Gastroesophageal sphincter (tissue), 4 donors: ENCODE data around the gene ZNF213. TPM values are rescaled to one million over a fixed set of nuclear protein-coding genes. Genes with fewer than 3 reads are reported as not detected.

Experiments
- ATAC-seq: fragments of 150-250 bp; one replicate; pipeline ENCODE4 v1.9.1; 2016; ENCODE audit warnings: mild to moderate bottlenecking, moderate library complexity
- H3K27ac ChIP-seq, 4 donors: fragments of 200-600 bp; sonication (generic) in 3 of 4; 1 replicate in 3 of 4; 2 replicates in 1 of 4; pipeline ENCODE4 v1.5.1; 2016 to 2019
- H3K27me3 ChIP-seq: fragments of 200-600 bp; sonication (generic); one replicate; pipeline ENCODE4 v1.5.1; 2019
- H3K36me3 ChIP-seq, 2 donors: fragments of 200-600 bp; sonication (generic); one replicate each; pipeline ENCODE4 v1.5.1; 2019; ENCODE audit warnings: control low read depth in 1 of 2
- H3K4me1 ChIP-seq, 3 donors: fragments of 200-600 bp; sonication (generic); 1 replicate in 2 of 3; 2 replicates in 1 of 3; pipeline ENCODE4 v1.5.1; 2016 to 2019; ENCODE audit warnings: control low read depth in 2 of 3
- H3K4me3 ChIP-seq, 2 donors: fragments of 200-600 bp; sonication (generic); one replicate each; pipeline ENCODE4 v1.5.1; 2019; ENCODE audit warnings: mild to moderate bottlenecking in 1 of 2, moderate library complexity in 1 of 2
- H3K9me3 ChIP-seq, 3 donors: fragments of 200-600 bp; sonication (generic); one replicate each; pipeline ENCODE4 v1.5.1; 2017 to 2019; ENCODE audit warnings: control low read depth in 2 of 3
- EP300 ChIP-seq: sonication (generic); formaldehyde crosslinking; IDR thresholded peaks from one replicate; pipeline ENCODE4 v1.6.1; 2017; ENCODE audit warnings: antibody characterized with exemption, mild to moderate bottlenecking
- POLR2A ChIP-seq, 2 donors: fragments of 450-650 bp; IDR thresholded peaks; one replicate each; pipeline ENCODE4 v1.6.1; 2017; ENCODE audit warnings: antibody characterized with exemption in 2 of 2, mild to moderate bottlenecking in 2 of 2, moderate library complexity in 1 of 2
- POLR2AphosphoS5 ChIP-seq: sonication (generic); formaldehyde crosslinking; IDR thresholded peaks from one replicate; pipeline ENCODE4 v1.6.1; 2017; ENCODE audit warnings: antibody characterized with exemption
- WGBS, 2 donors: methylation state at CpG; one replicate each; pipeline ENCODE4 v1.1.5; 2018; ENCODE audit warnings: low coverage in 1 of 2; 5-methylcytosine and 5-hydroxymethylcytosine counted together
- small RNA-seq, 4 donors: library from RNA; depleted of rRNA; stranded (forward); fragments of <200 nt; gene quantifications; one replicate each; pipeline ENCODE3, GENCODE V24; 2016
- total RNA-seq, 4 donors: library from RNA; depleted of rRNA; stranded (reverse); fragments of >200 nt; gene quantifications; one replicate each; pipeline ENCODE4 v1.1.0, GENCODE V29; 2016
- TF ChIP-seq, protein P1 (sequence below), 4 experiments: fragments of 200-600 bp in 2 of 4; fragments of 450-650 bp in 2 of 4; sonication (generic) in 1 of 4; IDR thresholded peaks; one replicate each; pipeline ENCODE4 v1.5.1; 2017 to 2019; ENCODE audit warnings: antibody characterized with exemption in 4 of 4, mild to moderate bottlenecking in 2 of 4, moderate library complexity in 2 of 4

The ZNF213 gene
- total RNA-seq, 4 donors from 2014 or later = 3.6 to 22.3 (median 12.2) TPM

- H3K27ac ChIP-seq = no peak overlapping the region
- H3K27me3 ChIP-seq = peaks cover 100% of the 10 kb centered on the region
- no peak for ATAC-seq
- TF ChIP-seq POLR2AphosphoS5 = no peak
- TF ChIP-seq, protein P1, sequence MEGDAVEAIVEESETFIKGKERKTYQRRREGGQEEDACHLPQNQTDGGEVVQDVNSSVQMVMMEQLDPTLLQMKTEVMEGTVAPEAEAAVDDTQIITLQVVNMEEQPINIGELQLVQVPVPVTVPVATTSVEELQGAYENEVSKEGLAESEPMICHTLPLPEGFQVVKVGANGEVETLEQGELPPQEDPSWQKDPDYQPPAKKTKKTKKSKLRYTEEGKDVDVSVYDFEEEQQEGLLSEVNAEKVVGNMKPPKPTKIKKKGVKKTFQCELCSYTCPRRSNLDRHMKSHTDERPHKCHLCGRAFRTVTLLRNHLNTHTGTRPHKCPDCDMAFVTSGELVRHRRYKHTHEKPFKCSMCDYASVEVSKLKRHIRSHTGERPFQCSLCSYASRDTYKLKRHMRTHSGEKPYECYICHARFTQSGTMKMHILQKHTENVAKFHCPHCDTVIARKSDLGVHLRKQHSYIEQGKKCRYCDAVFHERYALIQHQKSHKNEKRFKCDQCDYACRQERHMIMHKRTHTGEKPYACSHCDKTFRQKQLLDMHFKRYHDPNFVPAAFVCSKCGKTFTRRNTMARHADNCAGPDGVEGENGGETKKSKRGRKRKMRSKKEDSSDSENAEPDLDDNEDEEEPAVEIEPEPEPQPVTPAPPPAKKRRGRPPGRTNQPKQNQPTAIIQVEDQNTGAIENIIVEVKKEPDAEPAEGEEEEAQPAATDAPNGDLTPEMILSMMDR (IDR thresholded peaks at IDR 0.05) = no peak
- no peak for TF ChIP-seq EP300
- TF ChIP-seq POLR2A (IDR thresholded peaks at IDR 0.05) = no peak
- H3K4me3 ChIP-seq = peak overlapping the region in 1 of 2 donors; percentile 8
- H3K9me3 ChIP-seq = peaks cover 0 to 6% (median 0%) of the 10 kb centered on the region in 3 donors
- peaks cover 0 to 36% (median 3%) of the 10 kb centered on the region in 3 donors for H3K4me1 ChIP-seq
- WGBS, 2 donors = 5 to 6% methylated on average over 17 to 18 of the region's 61 CpGs
- no peaks in the 10 kb centered on the region for H3K36me3 ChIP-seq
Measured at GRCh38 chr16:3188925-3189825, 54.3 kb downstream of the ZNF213 start.

GRCh38 chr16:3189869-3190268 lies 55.0 kb downstream of the ZNF213 start:
- no peaks in the 10 kb centered on the region for H3K36me3 ChIP-seq
- peaks cover 100% of the 10 kb centered on the region for H3K27me3 ChIP-seq
- peaks cover 0 to 6% (median 0%) of the 10 kb centered on the region in 3 donors for H3K9me3 ChIP-seq
- peaks cover 0 to 34% (median 3%) of the 10 kb centered on the region in 3 donors for H3K4me1 ChIP-seq
- no peak overlapping the region for H3K27ac ChIP-seq
- ATAC-seq = no peak
- WGBS, 2 donors = 0 to 13% methylated on average over 1 to 11 of the region's 11 CpGs
- H3K4me3 ChIP-seq = no peak overlapping the region
- TF ChIP-seq POLR2A (IDR thresholded peaks at IDR 0.05) (no peak), EP300 (no peak), POLR2AphosphoS5 (no peak)
- TF ChIP-seq, protein P1 (IDR thresholded peaks at IDR 0.05) = no peak

- TF ChIP-seq POLR2AphosphoS5 = no peak
- no peak for TF ChIP-seq POLR2A (IDR thresholded peaks at IDR 0.05)
- no peak for TF ChIP-seq EP300
- TF ChIP-seq, protein P1 (IDR thresholded peaks at IDR 0.05) = no peak
- WGBS, 2 donors = 4 to 9% methylated on average over 9 to 13 of the region's 16 CpGs
- ATAC-seq = no peak
- Histone ChIP-seq H3K4me3 (no peak overlapping the region), H3K27ac (no peak overlapping the region), H3K27me3 (peaks cover 100% of the 10 kb centered on the region), H3K36me3 (no peaks in the 10 kb centered on the region), H3K9me3 (peaks cover 0 to 6% (median 0%) of the 10 kb centered on the region in 3 donors), H3K4me1 (peaks cover 0 to 34% (median 3%) of the 10 kb centered on the region in 3 donors)
Measured at GRCh38 chr16:3190949-3191353, 56.1 kb downstream of the ZNF213 start.

Small RNA genes lying within 50 kb of the gene (small RNA-seq; reads per million reads assigned to genes)
- 0 reads per million in 4 donors for gene RNU1-22P

Other genes starting within 250 kb of the ZNF213 start
- gene FLYWCH1, start 223.1 kb upstream of the ZNF213 start, total RNA-seq = 10 to 100 TPM; 34.5 to 66.5 (median 51.2) TPM
- not detected for gene KREMEN2, start 170.8 kb upstream of the ZNF213 start, total RNA-seq
- 1 to 10 TPM; 1.9 to 6.4 (median 4.1) TPM for gene PAQR4, start 165.7 kb upstream of the ZNF213 start, total RNA-seq
- gene PKMYT1, start 154.6 kb upstream of the ZNF213 start, total RNA-seq = 1 to 10 TPM in 2 of 4 donors, not detected in 2; 1.6 to 1.7 TPM
- gene CLDN9, start 122.1 kb upstream of the ZNF213 start, total RNA-seq = under 1 TPM in 2 of 4 donors, not detected in 2; 0.32 to 0.39 TPM
- gene CLDN6, start 116.8 kb upstream of the ZNF213 start, total RNA-seq = not detected
- 100 to 1,000 TPM in 2 of 4 donors, 10 to 100 TPM in 2; 26.0 to 135 (median 72.2) TPM for gene TNFRSF12A, start 114.7 kb upstream of the ZNF213 start, total RNA-seq
- gene HCFC1R1, start 111.1 kb upstream of the ZNF213 start, total RNA-seq = 10 to 100 TPM; 20.1 to 94.9 (median 40.5) TPM
- 10 to 100 TPM; 17.6 to 28.2 (median 25.0) TPM for gene THOC6, start 111.0 kb upstream of the ZNF213 start, total RNA-seq
- gene BICDL2, start 98.1 kb upstream of the ZNF213 start, total RNA-seq = 1 to 10 TPM in 1 of 4 donors, under 1 TPM in 2, not detected in 1; 0.31 to 3.1 (median 0.31) TPM
- 1 to 10 TPM in 2 of 4 donors, not detected in 2; 1.6 to 2.6 TPM for gene MMP25, start 88.5 kb upstream of the ZNF213 start, total RNA-seq
- 10 to 100 TPM in 3 of 4 donors, 1 to 10 TPM in 1; 2.6 to 39.0 (median 21.6) TPM for gene IL32, start 69.4 kb upstream of the ZNF213 start, total RNA-seq
- 1 to 10 TPM in 1 of 4 donors, not detected in 3; 1.7 TPM for gene ZSCAN10, start 35.7 kb upstream of the ZNF213 start, total RNA-seq
- gene ZNF205, start 22.4 kb upstream of the ZNF213 start, total RNA-seq = 10 to 100 TPM; 11.6 to 25.8 (median 20.4) TPM
- gene OR1F1, start 53.2 kb downstream of the ZNF213 start, total RNA-seq = not detected
- gene ZNF200, start 100.1 kb downstream of the ZNF213 start, total RNA-seq = 10 to 100 TPM in 2 of 4 donors, 1 to 10 TPM in 2; 5.2 to 11.8 (median 8.0) TPM
- 1 to 10 TPM; 1.2 to 3.4 (median 1.7) TPM for gene MEFV, start 121.6 kb downstream of the ZNF213 start, total RNA-seq
- gene ZNF263, start 148.5 kb downstream of the ZNF213 start, total RNA-seq = 10 to 100 TPM; 45.5 to 53.6 (median 47.6) TPM
- gene TIGD7, start 170.4 kb downstream of the ZNF213 start, total RNA-seq = 1 to 10 TPM; 4.4 to 8.3 (median 6.2) TPM
- 10 to 100 TPM; 19.0 to 28.8 (median 27.3) TPM for gene ZNF75A, start 170.5 kb downstream of the ZNF213 start, total RNA-seq
- gene OR2C1, start 220.9 kb downstream of the ZNF213 start, total RNA-seq = under 1 TPM in 1 of 4 donors, not detected in 3; 0.31 TPM